Mammary epithelial cell (primary cell): Measurements from ENCODE around the gene CLEC20A.

Experiments used
- CTCF ChIP-seq, 2 donors: IDR thresholded peaks in 1 of 2; conservative IDR thresholded peaks in 1 of 2; 2 replicates each; pipeline ENCODE4 v1.5.1; 2011 to 2012; ENCODE audit warnings: inconsistent platforms in 2 of 2, low read length in 2 of 2, mild to moderate bottlenecking in 2 of 2, control low read depth in 1 of 2, low read depth in 1 of 2; ENCODE audit not compliant: insufficient read depth in 1 of 2; ENCODE audit errors: extremely low read depth in 1 of 2
- EZH2 ChIP-seq: IDR thresholded peaks from 2 replicates; pipeline ENCODE4 v1.6.1; 2012; ENCODE audit warnings: low read length, inconsistent platforms, borderline replicate concordance

DNA sequence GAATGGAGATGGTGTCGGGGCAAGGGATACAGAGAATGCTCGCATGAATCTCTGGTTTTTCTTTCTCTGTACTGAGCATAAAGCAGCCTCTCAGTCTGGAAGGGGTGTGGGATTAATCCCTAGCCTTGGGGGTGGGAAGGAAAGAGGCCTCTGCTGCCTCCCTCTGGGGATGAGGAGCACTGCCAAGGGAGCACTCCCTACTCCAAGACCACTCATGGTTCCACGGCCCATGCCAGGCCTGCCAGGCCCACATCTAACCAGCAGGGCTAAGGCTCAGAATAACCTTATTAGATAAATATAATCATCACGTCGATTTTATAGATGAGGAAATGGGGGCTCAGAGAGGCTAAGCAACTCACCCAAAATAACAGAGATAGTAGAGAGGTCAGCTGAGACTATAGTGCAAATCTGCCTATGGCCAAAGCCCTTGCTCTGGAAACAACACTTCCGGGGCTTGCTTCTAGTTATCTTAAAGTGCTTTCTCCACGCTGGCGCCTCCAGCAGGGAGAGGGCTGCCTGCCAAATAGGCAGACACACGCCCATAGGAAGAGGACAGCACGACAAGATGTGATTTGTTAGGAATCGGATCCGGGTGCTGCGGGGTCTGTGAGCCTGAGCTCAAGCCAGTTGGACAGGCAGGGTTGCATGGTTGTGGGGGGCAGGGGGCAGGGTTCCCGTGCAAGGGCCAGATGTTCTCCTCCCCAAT, 16.7 kb upstream of the CLEC20A start:
- peak in 1 of 2 donors; percentile 5 for TF ChIP-seq CTCF (conservative IDR thresholded peaks at IDR 0.05 in 1 of 2, IDR thresholded peaks at IDR 0.05 in 1 of 2; ENCODE audit: extremely low read depth in 1 of 2, insufficient read depth in 1 of 2, low read depth in 1 of 2, low read length in 2 of 2)
- no peak for TF ChIP-seq EZH2
